ENCODE data around the gene SASH1.

GRCh38 chr6:148457843-148458159, 115.2 kb downstream of the SASH1 start:
- TF ChIP-seq CTCF (IDR thresholded peaks at IDR 0.05; ENCODE audit: poor library complexity, severe bottlenecking) (no peak), EZH2 (IDR thresholded peaks at IDR 0.05; ENCODE audit: borderline replicate concordance, insufficient read depth, low read length, poor library complexity, severe bottlenecking) (no peak), TAF1 (IDR thresholded peaks at IDR 0.05; ENCODE audit: low read depth) (no peak), EP300 (conservative IDR thresholded peaks at IDR 0.05; ENCODE audit: poor library complexity, severe bottlenecking) (no peak), POLR2AphosphoS5 (IDR thresholded peaks at IDR 0.05) (no peak), REST (IDR thresholded peaks at IDR 0.05; ENCODE audit: borderline replicate concordance) (no peak), MXI1 (conservative IDR thresholded peaks at IDR 0.05; ENCODE audit: poor library complexity, severe bottlenecking) (no peak), RAD21 (conservative IDR thresholded peaks at IDR 0.05) (no peak), SMC3 (conservative IDR thresholded peaks at IDR 0.05; ENCODE audit: poor library complexity) (no peak)

All from neural cell (in vitro differentiated cells).